Inflammatory macrophage treated with lipopolysaccharide for 1 hour (primary cell): ENCODE measurements around the gene SLC22A3.
"Not testable (repeated sequence)": the region's sequence is repeated elsewhere in the genome, so short reads cannot be mapped to it uniquely, and the experiment has no call there.

ENCODE experiments used
- DNase-seq, 2 donors: peaks; one replicate each; pipeline ENCODE4 v3.0.0-alpha.2; 2020 to 2022

Gene SLC22A3

DNA sequence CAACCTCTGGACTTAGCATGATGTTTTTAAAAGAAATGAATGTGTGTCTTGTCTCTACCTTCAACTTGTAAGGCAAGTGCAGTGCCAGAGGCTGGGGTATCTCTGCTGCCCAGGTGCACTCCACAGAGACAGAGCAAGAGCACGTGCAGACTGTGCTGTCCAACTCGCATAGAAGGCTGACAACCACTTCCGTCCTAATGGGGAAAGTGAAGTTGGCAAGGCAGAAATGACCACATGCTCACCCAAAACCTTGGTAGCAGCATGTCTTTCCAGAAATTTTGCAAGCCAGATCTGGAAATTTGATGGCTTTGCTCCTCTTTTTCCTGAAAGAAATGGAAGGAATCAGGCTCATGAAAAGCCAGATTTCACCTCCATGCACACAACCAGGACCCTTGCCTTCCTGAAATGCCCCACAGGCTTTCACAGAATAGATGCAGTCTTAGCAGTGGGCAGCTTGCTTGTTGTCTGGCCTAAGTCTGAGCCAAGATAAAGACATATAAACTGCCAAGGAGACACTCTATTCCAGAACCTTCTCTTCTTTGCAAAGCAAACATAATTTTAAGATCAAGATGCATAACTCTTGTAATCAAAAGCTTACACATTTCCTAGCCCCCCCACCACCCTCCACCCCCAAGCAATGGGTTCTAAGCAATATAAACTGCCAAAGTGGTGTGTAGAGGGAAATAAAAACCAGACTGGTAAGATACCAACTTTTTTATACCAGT lies 26.8 kb downstream of the SLC22A3 start:
- DNase-seq: no peak

- no peak for DNase-seq
These were observed 27.4 kb downstream of the SLC22A3 start for GRCh38 chr6:160375561-160375949.

DNA sequence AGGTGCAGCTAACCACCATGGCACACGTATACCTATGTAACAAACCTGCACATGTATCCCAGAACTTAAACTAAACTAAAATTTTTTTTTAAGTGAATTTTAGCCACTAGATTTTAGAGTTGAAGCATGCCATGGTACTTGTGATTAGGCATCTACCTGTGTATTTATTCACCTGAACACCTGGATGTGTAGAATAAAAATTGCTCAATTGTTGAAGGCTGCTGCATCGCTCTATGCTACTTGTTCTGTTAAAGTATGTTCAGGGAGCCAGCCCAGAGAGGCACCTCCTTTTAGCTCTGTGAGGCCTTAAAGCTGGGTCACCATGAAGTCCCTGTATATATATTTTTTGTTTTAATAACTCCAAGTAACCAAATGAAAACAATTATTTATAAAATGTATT lies 28.3 kb downstream of the SLC22A3 start:
- DNase-seq: no peak

DNA sequence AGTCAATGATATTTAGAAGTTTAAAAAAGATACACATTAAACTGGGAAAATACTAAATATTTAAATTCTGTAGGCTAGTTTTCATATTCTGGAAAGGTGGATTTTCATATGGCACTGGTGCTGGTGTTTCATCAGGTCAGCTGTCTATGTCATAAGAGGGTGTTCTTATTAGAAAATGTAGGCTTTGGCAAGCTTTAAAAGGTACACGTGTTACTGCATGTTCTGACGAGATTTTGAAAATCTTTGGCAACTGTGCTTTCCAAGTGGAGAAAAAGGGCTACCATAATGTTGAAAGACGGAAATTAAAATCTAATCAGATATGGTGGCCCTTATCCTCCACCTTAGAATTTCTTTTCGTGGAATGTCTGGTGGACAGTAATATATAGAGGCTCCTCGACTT lies 30.0 kb downstream of the SLC22A3 start:
- DNase-seq: no peak

- no peak for DNase-seq
These were observed 30.7 kb downstream of the SLC22A3 start for GRCh38 chr6:160378882-160379281.

- no peak for DNase-seq
These were observed 31.3 kb downstream of the SLC22A3 start for GRCh38 chr6:160379466-160379865.

DNA sequence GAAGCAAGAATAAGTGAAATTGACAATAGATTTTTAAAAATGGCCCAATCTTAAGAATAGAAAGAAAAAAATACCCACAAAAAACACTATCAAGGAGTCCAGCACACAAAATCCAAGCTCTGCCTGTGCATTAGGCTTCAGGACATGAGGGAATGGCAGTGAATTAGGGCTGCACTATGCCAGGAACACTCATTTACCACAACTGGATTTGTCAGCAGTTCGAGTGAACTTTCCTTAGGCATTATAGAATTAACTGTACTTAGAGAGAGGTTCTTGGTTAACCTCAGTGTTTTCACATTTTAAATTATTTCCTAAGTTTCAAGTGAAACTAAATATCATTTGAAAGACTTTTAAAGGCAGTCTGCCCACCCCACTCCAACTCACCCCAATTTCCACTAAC lies 34.8 kb downstream of the SLC22A3 start:
- DNase-seq: no peak

- DNase-seq: no peak
These were observed 38.8 kb downstream of the SLC22A3 start for GRCh38 chr6:160386869-160387530.

- DNase-seq: no peak
These were observed 39.9 kb downstream of the SLC22A3 start for GRCh38 chr6:160387916-160388643.

DNA sequence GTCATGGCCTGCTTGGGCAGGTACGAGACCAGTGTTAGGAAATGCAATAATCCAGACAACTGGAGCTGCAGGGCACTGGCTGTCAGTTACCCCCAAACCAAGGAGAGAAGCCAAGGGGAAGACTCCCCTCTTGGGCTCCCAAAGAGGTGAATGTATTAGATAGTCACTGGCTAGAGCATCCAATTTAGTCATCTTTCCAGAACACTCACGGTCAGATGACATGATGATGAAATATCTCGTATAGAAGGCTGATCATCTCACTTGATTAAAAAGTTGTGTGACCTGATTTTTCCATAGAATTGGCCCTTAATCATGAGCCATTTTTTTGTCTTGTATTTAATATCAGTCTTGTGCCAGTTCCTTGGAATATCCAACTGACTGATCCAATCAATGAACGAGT lies 40.7 kb downstream of the SLC22A3 start:
- DNase-seq: no peak

GRCh38 chr6:160391419-160392116 lies 43.4 kb downstream of the SLC22A3 start:
- DNase-seq: no peak

DNA sequence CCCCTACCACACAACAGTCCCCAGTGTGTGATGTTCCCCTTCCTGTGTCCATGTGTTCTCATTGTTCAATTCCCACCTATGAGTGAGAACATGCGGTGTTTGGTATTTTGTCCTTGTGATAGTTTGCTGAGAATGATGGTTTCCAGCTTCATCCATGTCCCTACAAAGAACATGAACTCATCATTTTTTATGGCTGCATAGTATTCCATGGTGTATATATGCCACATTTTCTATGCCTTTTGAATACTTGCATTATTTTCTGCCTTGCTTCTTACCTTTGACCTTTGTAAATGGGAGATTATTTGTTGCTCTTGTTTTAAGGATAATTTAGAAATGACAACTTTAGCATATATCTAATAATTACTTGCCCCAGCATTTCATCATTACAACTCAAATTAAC lies 45.3 kb downstream of the SLC22A3 start:
- not testable (repeated sequence) for DNase-seq

DNA sequence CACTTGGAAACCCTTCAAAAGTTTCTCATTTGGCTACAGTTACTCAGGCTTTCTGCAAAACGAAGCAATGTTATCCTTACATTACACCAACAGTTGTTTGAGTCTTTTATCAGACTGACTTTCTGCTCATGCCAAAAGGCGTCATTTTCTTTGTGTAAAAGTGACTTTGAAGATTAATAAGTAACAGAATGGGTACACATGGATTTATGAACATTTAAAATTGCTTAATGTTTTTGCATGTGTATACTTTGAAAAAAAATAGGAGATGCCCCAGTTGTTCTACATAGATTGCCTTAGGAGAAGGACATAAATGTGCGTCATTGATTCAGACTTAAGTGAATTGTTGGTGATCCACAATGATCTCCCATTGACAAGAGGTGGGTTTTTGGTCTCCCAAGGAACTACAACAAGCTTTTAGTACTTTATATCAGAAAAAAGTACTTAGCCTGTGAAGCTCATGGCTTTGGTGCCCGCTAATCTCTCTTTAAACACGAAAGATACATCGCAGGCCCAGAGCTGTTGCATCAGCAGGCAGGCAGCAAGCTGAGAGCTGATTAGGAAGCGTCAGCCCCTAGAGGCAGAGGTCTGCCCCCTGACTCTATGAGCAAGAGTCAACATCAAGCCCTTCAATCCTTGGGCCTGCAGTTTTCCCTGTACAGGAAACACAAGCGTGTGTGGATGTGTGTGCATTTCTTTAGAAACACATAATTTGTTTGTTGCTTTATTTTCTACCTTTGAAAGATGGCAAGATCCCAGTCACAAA lies 45.9 kb downstream of the SLC22A3 start:
- no peak for DNase-seq

DNA sequence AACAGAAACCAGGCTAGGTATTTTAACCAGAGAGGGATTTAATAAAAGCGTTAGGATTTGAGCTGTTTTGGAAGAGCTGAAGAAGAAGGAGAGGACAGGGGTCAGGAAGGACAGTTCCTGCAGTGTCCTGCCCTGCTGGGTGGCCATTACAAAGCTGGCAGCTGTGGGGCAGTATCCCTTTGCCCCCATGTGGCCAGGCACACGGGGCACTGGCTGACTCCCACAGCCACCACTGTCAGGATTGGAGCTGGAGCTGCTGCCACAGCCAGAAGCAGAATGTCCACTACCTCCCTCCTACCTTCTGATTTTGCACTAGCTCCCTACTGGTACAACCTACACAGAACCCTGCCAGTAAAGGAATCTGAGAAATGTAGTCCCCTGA lies 46.5 kb downstream of the SLC22A3 start:
- DNase-seq: no peak

GRCh38 chr6:160395187-160395586 lies 47.0 kb downstream of the SLC22A3 start:
- no peak for DNase-seq

DNA sequence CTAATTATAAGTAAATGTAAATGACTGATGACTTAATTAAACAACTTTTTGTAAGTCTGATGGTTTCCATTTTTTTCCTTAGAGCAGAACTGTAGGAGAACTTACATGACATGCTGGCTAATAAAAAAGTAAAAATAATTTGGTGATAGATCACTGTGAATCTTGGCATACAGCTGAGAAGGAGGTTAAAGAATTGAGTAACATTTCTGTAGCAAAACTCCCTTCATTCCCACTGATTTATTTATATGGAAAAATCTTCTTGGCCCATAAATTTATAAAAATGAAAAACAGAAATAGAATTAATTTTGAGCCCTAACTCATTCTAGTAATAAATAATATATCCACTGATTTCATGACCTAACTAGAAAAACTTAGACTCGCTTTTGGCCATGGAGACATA lies 48.1 kb downstream of the SLC22A3 start:
- no peak for DNase-seq

- no peak for DNase-seq
These were observed 50.6 kb downstream of the SLC22A3 start for GRCh38 chr6:160398674-160399271.

DNA sequence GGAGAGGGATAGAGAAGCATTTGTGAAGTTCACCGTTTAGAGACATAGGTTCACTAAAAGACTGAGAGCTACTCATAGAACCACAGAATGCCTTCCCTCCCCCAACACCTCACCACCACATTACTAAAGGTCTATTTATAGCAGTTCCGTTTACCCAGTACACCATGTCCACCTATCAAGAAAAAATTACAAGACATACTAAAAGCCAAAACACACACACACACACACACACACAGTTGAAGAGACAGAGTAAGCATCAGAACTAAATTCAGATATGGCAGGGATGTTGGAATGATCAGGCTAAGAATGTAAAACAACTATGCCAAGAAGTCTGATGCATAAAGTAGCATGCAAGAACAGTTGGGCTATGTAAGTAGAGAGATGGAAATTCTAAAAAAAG lies 52.3 kb downstream of the SLC22A3 start:
- no peak for DNase-seq

DNA sequence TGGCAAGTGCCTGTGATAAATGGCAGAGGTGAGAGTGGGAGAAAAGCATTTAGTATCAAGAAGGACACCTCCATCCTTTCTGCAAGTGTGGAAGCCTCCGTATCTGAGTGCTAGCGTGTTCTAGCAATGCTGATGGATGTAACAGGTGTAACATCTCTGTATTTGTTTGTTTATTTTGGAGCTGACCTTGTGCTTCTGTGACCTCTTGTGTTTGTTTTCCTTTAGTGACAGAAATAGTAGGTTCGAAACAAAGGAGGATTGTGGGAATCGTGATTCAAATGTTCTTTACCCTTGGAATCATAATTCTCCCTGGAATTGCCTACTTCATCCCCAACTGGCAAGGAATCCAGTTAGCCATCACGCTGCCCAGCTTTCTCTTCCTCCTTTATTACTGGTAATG lies 60.4 kb downstream of the SLC22A3 start:
- no peak for DNase-seq

- DNase-seq: no peak
These were observed 64.8 kb downstream of the SLC22A3 start for GRCh38 chr6:160412993-160413392.

- no peak for DNase-seq
These were observed 69.0 kb downstream of the SLC22A3 start for GRCh38 chr6:160417146-160417545.

DNA sequence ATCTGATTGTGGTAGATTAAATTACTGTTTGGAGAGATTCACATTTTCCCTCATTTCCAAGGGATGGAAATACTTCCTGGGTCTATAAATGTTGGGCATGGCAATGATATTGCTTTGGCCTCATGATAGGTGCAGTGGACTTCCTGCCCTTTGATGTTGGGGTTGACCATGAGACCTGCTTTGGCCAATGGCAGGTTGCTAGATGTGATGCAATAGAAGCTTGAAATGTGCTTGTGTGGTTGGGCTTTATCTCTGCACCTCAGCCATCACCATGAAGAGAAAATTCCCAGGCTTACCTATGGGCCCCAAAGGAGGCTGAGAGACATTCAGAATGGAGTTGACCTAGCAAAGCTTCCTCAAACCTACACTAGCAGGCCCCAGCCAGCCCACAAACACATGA lies 69.4 kb downstream of the SLC22A3 start:
- no peak for DNase-seq
